HG02840 (cell line): ENCODE results near the gene KCNN3.

Experiments used
- ATAC-seq: cut with Tn5 transposase; IDR thresholded peaks from one replicate; pipeline ENCODE4 v1.9.1; 2021; ENCODE audit warnings: mild to moderate bottlenecking, moderate library complexity, moderate number of reproducible peaks; ENCODE audit not compliant: unreplicated experiment, low FRiP score

Gene KCNN3

DNA sequence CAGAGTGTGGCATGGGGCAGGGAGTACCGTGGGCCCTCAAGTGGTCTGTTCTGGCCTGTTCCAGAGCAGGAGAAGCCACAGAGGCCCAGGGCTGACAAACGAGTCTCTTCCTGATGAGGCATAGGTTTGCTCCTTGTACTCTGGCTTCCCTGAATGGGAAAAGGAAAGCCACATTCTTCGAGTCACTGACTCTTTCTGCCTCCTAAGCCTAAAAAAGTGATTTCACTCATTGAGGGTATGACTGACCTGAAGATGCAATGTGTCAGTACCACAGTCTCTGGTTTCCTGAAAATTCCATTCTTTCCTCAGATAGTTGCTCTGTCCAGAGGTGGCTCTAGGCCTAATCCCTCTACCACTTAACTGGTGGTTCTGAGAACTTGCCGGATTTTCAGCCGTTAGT is 92.3 kb downstream of the KCNN3 start:
- no peak for ATAC-seq

DNA sequence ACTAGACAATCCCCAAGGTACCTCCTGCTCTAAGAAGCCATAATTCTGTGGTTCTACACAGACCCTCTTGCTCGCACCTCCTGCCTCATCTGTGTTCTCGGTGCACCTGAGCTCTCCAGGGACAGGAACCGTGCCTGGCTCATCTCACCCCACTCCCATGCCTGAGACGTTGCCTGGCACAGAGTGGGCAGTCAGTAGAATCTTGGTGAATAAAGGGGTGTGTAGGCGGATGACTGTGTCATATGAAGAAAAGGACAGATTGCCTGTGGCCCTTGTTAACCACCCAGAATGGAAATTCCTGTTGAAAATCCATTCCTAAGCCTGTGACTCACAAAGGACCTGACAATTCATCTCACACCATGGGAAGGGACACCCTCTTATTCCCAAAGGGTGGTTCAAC is 92.9 kb downstream of the KCNN3 start:
- ATAC-seq: no peak

DNA sequence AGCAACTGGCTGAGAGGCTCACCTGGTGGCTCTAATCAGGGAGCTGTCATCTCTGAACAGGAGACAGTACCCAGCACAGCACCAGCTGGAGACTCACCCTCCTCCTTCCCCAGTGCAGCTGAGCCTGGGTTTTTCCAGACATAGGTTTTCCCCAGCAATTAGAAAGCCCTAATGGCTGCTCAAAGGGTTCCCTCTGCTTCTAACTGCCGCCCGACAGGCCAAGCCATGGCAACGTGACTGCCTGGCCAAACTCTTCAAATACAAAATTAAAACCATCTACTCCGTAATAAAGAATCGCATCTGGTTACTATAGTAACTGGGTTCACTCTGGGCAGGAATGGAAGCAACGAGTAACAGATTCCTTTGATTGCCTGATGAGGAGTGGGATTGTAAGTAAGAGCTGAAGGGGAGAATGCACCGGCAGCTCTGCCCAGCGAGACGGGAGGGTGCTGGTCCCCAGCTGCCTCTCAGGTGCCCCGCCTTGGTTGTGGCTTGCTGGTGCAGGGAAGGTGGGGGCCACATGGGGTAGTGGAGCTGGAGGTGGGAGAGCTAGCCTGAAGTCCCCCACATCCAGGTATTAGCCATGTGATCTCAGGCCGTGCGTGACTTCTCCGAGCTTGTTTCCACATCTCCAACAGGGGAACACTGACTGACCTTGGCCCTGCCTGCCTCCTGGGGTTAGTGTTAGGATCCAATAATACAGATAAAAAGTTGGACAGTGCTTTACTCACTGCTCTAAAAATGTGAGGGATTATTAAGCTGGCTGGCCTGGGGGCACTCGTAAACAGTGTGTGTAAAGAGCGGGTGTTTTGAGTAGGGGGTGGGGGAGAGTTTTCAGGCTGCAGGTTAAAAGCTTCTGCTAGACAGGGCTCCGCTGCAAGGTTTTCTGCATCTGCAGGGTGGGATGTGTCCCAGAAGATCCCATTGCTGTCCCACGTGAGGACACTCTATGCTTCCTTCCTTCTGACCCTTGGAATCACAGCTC is 94.2 kb downstream of the KCNN3 start:
- ATAC-seq: no peak

DNA sequence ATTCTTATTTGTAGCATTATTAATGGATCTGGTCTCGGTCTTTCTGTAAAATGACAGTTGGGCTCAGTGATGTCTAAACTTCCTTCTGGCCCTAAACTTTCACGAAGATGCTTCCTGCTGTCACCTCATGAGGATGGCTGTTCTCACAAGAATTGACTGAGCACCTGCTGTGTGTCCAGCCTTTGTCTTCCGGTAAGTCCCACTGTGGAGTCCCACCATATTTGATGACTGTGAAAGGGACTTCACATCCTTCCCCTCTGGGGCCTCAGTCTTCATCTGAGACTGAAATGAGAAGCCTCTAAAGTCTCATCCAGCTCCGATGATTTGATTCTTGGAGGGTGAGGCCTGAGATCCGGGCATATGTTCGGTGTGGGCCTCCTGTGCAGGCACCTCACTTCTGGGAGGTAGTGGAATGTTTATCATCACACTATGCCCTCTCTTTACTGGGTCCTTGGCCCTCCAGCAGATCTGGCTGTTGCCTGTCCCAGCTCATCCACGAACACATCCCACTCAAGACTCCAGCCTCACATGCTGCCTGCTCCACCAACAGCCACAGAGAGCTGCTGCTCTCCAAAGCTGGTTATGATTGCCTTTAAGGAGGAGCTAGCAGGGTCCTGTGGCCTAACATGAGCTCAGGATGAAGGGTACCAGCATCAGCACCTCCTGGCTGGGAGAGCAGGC is 95.8 kb downstream of the KCNN3 start:
- ATAC-seq: no peak

DNA sequence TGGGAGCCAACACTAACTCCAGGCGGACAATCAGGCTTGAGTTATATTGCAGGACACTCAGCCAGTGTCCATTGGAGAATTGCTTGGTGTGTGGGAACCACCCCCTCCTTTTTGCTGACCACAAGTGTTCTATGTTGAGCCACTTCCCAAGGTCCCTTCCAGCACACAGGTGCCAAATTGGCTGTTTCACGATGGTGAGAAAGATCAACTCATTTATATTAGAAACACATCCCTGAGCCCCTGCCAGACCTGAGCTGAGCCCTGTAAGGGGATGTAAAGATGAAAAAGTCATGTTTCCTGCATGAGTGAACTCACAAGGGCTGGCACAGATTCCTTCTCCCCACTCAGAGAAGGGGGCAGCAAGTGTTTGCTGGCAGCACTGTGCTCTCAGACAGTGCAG is 96.5 kb downstream of the KCNN3 start:
- no peak for ATAC-seq

DNA sequence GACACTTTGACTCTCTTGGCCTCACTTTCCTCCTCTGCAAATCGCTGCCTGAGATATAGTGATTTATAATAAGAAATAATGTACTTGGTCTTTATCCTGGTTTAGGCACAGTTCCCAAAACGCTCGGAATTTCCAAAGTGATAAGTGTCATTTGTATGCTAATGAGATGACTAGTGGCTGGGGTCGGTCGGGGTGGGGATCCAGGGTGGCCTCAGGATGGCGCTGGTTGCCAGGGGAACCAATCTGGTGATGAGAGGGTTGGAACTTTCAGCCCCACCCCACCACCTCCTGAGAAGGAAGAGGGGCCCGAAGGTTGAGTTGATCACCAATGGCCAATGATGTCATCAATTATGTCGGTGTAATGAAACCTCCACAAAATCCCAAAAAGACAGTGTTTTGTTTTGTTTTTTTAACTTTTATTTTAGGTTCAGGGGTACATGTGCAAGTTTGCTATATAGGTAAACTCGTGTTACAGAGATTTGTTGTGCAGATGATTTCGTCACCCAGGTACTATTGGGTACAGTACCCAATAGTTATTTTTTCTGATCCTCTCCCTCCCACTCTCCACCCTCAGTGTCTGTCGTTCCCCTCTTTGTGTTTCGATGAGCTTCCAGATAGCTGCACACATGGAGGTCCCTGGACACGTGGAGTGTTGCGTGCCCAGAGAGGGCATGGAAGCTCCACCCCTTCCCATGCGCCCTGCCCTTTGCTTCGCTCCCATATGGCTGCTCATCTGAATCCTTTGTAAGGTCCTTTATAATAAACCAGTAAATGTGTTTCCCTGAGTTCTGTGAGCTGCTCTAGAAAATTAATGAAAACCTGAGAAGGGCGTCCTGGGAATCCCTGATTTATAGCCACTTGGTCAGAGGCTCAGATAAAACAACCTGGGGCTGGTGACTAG is 97.2 kb downstream of the KCNN3 start:
- no peak for ATAC-seq

DNA sequence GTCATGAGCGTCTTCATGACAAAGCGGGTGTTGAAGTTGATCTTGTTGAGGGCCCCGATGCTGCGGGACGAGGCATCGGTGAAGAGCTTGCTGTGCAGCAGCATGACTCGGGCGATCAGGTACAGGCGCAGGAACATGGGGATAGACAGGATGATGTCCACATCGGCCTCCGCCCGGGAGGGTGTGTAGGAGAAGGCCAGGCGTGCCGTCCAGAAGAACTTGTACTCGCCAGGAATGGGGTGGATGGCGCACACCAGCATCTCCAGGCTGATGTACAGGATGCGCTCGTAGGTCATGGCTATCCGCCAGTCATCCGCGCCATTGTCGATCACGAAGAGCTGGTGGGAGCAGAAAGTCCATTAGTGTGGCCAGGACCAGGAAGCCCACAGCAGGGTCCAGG is 98.0 kb downstream of the KCNN3 start:
- ATAC-seq: no peak

DNA sequence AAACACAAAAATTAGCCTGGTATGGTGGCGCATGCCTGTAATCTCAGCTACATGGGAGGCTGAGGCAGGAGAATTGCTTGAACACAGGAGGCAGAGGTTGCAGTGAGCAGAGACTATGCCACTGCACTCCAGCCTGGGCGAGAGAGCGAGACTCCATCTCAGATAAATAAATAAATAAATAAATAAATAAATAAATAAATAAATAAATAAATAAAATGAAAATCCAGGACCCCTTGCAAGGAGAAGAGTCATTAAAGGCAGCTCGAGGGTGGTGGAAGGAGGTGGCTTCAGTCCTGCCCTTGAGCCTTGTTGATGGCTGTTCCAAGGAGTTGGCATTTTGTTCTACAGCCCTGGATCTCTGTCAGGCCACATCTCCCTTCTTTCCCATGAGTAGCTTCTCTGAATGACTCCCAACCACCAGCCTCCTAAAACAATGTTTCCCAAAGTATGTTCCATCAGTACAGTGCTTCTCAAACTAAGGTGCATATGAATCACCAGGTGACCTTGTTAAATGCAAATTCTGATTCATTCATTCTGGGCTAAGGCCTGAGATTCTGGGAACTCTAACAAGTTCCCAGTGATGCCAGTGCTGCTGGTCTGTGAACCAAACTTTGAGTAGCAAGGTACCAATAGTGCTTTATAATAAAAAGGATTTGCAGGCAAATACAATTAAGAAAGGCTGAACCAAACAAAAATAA is 99.0 kb downstream of the KCNN3 start:
- no peak for ATAC-seq

DNA sequence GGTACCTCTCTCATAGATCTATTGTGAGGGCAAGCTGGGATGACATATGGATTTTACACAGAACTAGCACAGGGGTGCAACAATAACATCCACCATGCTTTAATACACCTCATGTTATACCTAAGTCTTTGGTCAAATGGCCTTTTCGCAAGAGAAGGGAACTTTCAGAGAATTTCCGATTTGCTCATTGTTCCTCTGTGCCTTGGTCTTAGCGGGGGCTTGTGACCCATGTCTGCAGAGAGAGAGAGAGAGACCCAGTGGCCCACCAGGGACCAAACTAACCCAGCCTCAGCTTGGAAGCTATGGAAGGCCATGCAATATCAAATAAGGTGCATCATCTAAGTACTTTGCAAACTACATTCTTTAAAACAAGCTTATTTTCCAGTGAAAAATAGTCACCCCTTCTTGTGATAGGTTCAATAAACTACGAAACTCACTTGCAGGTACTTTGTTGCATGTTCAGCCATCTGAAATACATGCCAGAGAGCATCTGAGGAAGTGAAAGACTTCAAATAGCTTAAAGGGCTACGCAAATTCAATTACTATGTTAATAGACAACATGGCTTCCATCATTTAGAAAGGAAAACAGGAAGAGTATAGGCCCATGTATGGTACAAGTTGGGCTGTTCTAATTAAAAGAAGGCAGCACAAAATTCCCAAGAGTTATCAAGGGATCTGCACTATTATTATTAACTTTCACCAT is 100.7 kb downstream of the KCNN3 start:
- ATAC-seq: no peak

DNA sequence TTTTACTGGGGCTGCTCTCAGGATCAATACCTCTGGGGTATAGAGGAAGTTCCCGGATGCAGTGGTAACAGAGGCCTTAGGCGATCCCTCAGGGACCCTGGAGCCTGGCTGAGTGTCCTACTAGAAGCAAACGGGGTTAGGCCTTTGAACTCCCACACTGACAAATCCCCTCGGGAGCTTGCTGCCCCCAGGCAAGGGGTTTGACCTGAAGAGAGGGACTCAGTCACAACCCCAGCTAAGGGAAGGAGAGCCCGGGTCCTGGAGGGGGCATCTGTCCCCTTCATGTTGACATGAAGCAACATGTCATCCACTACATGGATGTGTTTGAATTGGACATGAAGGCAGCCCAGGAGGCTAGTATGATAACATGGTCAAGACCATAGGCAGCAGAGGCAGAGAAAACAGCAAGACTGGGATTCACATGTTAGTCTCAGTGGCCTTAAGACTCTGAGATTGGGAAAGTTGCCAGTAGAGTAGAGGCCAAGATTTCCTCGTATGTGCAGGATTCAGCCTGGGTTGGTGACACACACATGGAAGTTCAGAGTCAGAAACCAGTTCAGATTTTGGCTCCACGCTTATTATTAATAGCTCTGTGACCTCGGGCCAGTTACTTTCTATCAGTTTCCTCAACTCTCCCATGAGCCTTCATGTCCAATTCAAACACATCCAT is 101.5 kb downstream of the KCNN3 start:
- ATAC-seq: no peak

DNA sequence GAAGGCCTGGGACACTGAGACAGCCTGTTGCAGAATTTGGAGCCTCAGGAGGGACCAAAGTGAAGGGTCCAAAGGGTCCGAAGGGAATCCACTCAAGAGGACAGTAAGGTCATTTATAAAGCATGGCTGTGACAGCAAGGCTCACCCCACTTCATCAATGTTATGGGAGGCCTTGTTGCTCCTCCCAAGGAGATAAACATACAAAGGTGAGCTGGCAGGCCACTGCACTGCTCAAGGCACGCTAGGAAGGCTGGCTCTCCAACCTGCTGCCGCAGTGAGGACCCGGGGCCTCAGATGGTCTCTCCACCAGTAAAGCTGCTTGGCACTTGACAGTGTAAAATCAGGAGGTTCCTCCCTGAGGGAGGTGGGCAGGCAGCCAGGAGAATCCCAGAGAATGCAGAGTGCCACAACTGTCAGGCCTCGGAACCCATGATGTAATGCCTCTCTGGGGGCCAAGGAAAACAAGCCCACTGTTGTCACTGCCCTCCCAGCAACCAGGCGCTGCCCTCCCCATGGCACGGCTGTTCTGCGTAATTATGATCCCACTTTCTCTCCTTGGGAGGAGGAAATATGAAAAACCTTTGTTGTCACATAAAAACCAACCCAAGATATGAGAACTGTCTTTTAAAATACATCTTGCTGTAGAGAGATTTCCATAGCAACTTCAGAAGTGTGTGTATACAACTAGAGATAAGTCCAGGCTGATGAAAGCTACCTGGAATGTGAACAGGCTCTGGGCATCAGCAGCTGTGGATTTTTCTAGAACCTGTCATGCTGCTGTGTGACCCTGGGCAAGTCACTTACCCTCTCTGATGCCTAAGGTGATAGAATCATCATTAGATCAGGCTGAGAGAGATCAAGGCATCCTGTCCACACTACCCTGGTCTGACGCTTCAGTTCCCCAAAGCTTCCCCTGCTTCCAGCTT is 102.5 kb downstream of the KCNN3 start:
- no peak for ATAC-seq

DNA sequence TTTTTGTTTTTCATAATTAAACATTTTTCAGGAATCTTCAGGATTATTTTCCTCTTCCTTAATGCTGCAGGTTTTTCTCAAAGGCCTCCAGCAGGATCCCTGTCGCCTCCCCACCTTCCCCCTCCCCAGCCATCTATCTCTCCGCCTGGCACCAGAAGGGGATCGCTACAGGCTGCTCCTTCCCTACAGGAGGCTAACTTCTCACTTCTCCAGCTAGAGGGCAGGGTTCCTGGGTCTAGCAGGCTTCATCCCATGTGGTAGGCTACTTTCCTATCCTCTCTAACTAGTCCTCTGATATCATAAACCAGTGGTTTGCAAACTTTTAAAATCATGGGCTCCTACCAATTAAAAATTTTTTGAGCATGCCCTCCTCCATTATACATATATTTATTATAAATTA is 104.1 kb downstream of the KCNN3 start:
- ATAC-seq: no peak

DNA sequence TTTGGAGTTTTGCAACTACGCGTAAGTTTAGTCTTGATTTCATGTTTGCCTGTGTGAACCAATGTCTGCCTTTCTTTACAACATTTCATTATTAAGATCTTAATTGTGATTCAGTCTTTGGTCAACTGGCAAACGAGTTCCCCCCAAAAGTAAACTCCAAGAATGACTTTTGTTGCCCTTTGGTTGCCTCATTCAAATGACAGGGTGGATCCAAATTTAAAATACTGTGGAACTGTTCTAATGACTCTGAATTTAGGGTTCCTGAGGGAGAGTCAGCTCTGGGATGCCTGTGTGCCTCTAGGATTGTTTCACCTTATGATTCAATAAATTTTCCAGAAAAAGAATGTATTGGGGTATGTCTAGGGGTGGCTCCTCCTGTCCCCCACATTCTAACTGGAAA is 105.3 kb downstream of the KCNN3 start:
- no peak for ATAC-seq

DNA sequence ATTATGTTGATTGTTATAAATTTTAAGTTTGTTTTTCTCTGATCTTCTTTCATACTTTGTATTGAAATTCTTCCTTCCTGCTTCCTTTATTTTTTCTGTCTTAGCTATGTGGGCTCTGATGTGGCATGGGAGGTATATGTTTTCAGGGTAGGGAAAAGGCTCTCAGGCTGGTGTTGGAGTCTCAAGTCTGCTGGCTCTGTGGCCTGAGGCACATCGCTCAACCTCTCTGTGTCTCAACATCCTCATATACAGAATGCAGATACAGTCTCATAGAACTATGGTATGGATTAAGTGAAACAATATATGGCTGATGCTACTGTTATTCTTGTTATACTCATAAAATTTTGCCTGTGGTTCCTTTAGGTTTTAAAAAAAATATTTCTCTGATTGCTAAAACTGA is 105.9 kb downstream of the KCNN3 start:
- ATAC-seq: no peak

DNA sequence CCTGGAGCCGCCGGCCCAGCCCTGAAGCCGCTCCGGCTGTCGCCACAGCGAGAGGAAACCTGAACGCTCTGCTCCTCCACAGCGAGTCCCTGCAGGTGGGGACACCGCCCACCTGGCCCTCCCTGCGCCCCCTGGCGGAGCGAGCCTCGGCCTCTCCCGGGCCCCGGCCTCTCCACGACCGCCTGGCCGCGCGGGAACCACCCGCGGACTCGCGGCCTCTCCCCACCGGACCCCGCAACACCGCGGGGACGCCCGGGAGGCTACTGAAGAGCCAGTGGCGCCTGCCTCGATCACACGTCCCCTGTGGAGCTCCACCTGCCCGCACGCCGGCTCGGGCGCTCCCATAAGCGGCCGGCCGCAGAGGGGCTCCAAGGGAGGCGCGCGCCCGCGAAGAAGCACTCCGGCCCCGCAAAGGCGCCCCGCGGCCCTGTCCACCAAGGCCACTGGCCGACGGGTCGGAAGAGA is 109.6 kb downstream of the KCNN3 start:
- no peak for ATAC-seq

DNA sequence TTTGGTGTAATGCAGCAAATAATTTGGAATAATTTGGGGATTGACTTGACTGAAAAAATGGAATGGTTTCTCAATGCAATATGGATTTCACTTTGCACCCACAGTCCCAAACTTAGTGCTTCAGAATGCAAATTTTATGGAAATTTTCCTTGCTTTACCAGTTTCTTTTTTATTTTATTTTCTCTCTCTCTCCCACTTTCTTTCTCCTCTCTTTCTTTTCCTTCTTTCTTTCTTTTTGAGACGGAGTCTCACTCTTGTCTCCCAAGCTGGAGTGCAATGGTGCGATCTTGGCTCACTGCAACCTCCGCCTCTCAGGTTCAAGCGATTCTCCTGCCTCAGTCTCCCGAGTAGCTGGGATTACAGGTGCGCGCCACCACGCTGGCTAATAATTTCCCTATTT is 110.3 kb downstream of the KCNN3 start:
- no peak for ATAC-seq

DNA sequence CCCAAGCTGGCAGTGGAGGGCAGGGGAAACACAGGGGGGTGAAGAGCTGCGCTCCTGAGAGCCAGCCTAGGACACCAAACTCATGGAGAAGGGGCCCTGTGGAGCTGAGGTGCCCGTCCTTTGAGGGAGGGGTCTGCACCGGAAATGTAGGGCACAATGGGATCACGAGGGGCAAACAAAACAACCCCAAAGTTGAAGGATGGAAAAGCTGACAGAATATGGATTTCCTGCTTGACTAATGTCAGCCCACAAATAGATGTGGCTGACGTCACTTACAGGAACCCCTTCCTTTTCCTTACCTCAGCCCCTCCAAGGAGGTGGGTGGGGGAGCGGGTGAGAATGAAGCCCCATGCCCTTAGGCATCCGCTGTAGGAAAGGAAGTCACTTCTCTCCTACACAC is 110.9 kb downstream of the KCNN3 start:
- no peak for ATAC-seq

DNA sequence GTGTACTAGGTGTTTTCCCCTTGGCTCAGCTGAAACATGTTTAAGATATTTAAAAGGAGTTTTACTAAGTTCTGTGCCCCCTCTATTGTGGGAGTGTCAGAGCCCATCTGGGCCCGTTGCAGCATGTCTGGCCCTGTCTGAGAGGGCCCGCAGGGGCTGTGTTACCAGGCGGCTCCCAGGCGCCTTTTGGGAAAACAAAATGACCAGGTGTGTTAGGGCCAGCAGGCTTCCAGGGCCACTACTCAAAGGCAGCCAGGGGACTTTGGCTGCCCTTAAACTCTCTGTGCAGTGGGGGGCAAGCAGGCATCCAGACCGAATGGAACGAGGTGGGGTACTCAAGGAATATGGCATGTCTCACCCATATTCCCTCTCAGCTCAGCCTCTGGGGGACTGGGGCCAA is 111.7 kb downstream of the KCNN3 start:
- ATAC-seq: no peak
